ENCODE results near the gene SRSF10. TPM values are rescaled to one million over a fixed set of nuclear protein-coding genes. Genes with fewer than 3 reads are reported as not detected.
A peak's percentile ranks its signal among the peaks of the same experiment; 100 is the strongest.

SRSF10 gene
- total and polyA plus RNA-seq, 9 of the 15 experiments (the other 6 are each of a cell fraction or from before 2014, with no cell fraction given), result 154 to 264 (median 205) TPM

- peak; percentile 71 for TF ChIP-seq POLR2B (IDR thresholded peaks at IDR 0.05; ENCODE audit: low read depth, partially characterized antibody)
- TF ChIP-seq ZNF655 (CRISPR knock-in tag; IDR thresholded peaks at IDR 0.05), result 0 out of 2 replicates have a peak, but pooled peaks have one; percentile 41
- no peak for TF ChIP-seq EGR1 (conservative IDR thresholded peaks at IDR 0.05)
- no peak for TF ChIP-seq TAF1 (IDR thresholded peaks at IDR 0.05; ENCODE audit: control insufficient read depth, extremely low read depth, insufficient read depth, low read length, severe bottlenecking)
- TF ChIP-seq POLR2A (conservative IDR thresholded peaks at IDR 0.05), result peak; percentile 76
- no peak for TF ChIP-seq RAD21 (CRISPR knock-in tag; conservative IDR thresholded peaks at IDR 0.05 in 1 of 2, IDR thresholded peaks at IDR 0.05 in 1 of 2)
- no peak for TF ChIP-seq KHSRP (IDR thresholded peaks at IDR 0.05)
- TF ChIP-seq TCFL5 (CRISPR knock-in tag; conservative IDR thresholded peaks at IDR 0.05), result no peak
- TF ChIP-seq FOXJ3 (CRISPR knock-in tag; IDR thresholded peaks at IDR 0.05), result no peak
- TF ChIP-seq POLR3A (IDR thresholded peaks at IDR 0.05; ENCODE audit: borderline replicate concordance, extremely low read depth, insufficient read depth, insufficient read length), result no peak
- 0 out of 2 replicates have a peak, but pooled peaks have one; percentile 6 for TF ChIP-seq RNF219 (CRISPR knock-in tag; IDR thresholded peaks at IDR 0.05)
- TF ChIP-seq HOMEZ (CRISPR knock-in tag; IDR thresholded peaks at IDR 0.05), result no peak
- no peak for TF ChIP-seq ZNF717 (CRISPR knock-in tag; IDR thresholded peaks at IDR 0.05)
- no peak for TF ChIP-seq PHB2 (IDR thresholded peaks at IDR 0.05; ENCODE audit: low read depth)
- TF ChIP-seq ARID4B (CRISPR knock-in tag; IDR thresholded peaks at IDR 0.05), result no peak
- TF ChIP-seq JUNB (CRISPR knock-in tag; conservative IDR thresholded peaks at IDR 0.05), result no peak
- 0 out of 4 replicates have a peak, but pooled peaks of 1 of the 2 experiments have one; percentile 25 for TF ChIP-seq TEAD1 (CRISPR knock-in tag; IDR thresholded peaks at IDR 0.05)
- TF ChIP-seq U2AF2 (optimal IDR thresholded peaks at IDR 0.05; ENCODE audit: low read depth, low read length), result no peak
- TF ChIP-seq ZNF644 (tag; IDR thresholded peaks at IDR 0.05; ENCODE audit: low read depth), result no peak
Measured at GRCh38 chr1:23963617-23964234, 16.4 kb downstream of the SRSF10 start (continued).

Data from K562 (cell line).